ENCODE measurements around the gene FAAP24. TPM values are rescaled to one million over a fixed set of nuclear protein-coding genes. Genes with fewer than 3 reads are reported as not detected.
"Not testable (repeated sequence)": the region's sequence is repeated elsewhere in the genome, so short reads cannot be mapped to it uniquely, and the experiment has no call there.

Gene FAAP24
- total RNA-seq, 1 experiment from 2014 or later, result 6.9 TPM

DNA sequence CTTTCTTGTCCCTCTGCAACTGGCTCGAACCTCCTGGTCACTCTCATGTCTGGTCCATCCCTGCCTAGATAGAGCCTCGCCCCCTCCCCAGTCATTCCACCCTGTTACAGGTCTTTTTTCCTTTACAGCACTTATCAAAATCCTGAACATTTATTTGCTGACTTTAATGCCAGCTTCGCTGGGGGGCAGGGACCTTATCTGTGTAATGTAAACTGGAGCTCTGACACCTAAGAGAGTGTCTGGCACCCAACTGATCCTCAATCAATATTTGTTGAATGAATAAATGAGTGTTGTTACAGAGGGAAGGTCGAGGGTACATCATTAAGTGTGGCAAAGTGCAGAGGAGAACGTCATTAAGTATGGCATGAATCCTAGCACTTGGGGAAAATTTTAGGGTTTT, 16.7 kb downstream of the FAAP24 start:
- ChIA-PET CTCF (no interaction called here), POLR2A (ENCODE audit: unreplicated experiment) (no interaction called here)
- intact Hi-C loops (cut with micrococcal nuclease; ENCODE audit: unreplicated experiment), result no loop called here

DNA sequence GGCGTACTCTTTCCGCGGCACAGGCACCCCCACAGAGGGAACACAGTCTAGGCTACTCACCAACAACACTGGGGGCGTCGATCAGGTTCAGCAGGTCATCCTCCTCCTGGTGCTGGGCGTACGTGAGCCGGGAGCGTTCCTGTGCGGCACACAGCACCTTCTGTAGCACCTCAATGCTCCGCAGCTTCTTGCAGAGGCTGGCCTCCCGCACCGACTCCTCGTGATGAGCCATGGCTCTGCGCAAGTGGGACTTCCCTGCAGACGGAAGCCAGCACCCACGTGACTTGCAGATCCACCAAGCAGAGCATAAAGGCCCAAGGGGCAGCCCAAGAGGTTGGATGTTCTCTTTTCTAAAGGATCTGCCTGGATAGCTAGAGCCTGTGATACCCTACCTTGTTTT, 23.9 kb downstream of the FAAP24 start:
- H3K4me2 ChIP-seq; H4K20me1 ChIP-seq (ENCODE audit: insufficient read depth); H3K9me3 ChIP-seq (ENCODE audit: insufficient read depth, low read depth); H3K27me3 ChIP-seq (ENCODE audit: insufficient read depth, low read depth); intact Hi-C loops (cut with micrococcal nuclease; ENCODE audit: unreplicated experiment); H3K27ac ChIP-seq; H3K9me2 ChIP-seq (ENCODE audit: insufficient read depth); DNase-seq; H2AFZ ChIP-seq; H3K4me1 ChIP-seq (replicated peaks; ENCODE audit: insufficient read depth); BruUV-seq (replicated peaks); CTCF ChIA-PET; H3K79me2 ChIP-seq (ENCODE audit: low read depth); POLR2A ChIA-PET (ENCODE audit: unreplicated experiment); H3K4me3 ChIP-seq; H3F3A ChIP-seq (ENCODE audit: insufficient read depth, low read depth): not testable (repeated sequence)
- H3K36me3 ChIP-seq (ENCODE audit: low read depth), result peaks cover 22% of the 10 kb centered on the region

More for the DNA sequence above, 16.7 kb downstream of the FAAP24 start:
- Histone ChIP-seq H3K4me1 (replicated peaks; ENCODE audit: insufficient read depth) (no peaks in the 10 kb centered on the region), H3K9me3 (ENCODE audit: insufficient read depth, low read depth) (no peaks in the 10 kb centered on the region), H3K27me3 (ENCODE audit: insufficient read depth, low read depth) (no peaks in the 10 kb centered on the region), H3K9me2 (ENCODE audit: insufficient read depth) (no peaks in the 10 kb centered on the region), H3K36me3 (ENCODE audit: low read depth) (peaks cover 18% of the 10 kb centered on the region), H4K20me1 (ENCODE audit: insufficient read depth) (no peaks in the 10 kb centered on the region), H3F3A (ENCODE audit: insufficient read depth, low read depth) (peaks cover 3% of the 10 kb centered on the region; the same call in 1 of the 2 replicates), H3K4me3 (no peak overlapping the region), H3K79me2 (ENCODE audit: low read depth) (no peaks in the 10 kb centered on the region), H2AFZ (no peak overlapping the region), H3K27ac (no peak overlapping the region), H3K4me2 (no peak overlapping the region)
- TF ChIP-seq CTCF (conservative IDR thresholded peaks at IDR 0.05), result no peak
- no peak for TF ChIP-seq EZH2 (IDR thresholded peaks at IDR 0.05; ENCODE audit: low read depth)
- no TSS peak for BruUV-seq (replicated peaks)
- DNase-seq, result no peak

DNA sequence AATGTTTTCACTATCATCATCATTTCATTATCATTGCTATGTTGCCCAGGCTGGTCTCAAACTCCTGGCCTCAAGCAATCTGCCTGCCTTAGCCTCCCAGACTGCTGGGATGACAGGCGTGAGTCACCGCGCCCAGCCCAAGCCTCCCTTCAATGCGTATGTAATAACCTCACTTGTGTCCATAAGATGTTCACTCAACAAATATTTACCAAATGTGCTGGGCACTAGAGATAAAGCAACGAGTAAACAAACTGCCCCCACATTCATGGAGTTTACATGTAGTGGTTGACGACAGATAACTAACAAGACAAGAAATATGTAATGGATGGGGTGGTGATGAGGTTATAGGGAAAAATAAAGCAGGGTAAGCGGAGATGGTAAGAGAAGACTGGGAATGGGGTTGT, 25.0 kb downstream of the FAAP24 start:
- POLR2A ChIA-PET (ENCODE audit: unreplicated experiment); CTCF ChIA-PET: not testable (repeated sequence)

DNA sequence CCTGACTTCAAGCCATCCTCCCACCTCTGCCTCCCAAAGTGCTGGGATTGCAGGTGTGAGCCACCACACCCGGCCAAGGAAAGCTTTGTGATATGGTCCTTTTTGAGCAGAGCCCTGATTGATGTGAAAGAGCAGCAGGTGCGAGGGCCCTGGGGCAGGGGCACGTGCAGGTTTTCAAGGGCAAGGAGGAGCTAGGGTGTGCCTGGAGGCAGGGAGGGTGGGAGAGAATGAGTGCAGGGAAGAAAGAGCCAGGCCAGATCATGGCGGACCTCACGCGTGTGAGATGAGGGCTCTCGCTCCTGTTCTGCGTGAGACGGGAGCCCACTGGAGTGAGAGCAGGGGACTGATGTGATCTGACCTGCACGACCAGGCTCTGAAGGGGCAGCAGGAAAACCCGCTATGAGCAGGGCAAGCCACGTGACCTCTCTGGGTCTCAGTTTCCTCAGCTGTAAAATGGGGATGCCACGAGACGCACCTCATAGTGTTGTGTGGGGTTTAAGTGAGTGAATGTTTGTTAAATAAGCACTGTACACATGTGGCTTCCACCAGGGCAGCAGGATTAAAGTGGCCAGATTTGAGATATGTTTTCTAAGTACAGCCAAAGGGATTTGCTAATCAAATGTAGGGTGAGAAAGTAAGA, 25.8 kb downstream of the FAAP24 start:
- ChIA-PET CTCF (no interaction called here), POLR2A (ENCODE audit: unreplicated experiment) (no interaction called here)
- Histone ChIP-seq H3K79me2 (ENCODE audit: low read depth) (no peaks in the 10 kb centered on the region), H3F3A (ENCODE audit: insufficient read depth, low read depth) (no peaks in the 10 kb centered on the region), H3K4me2 (no peak overlapping the region), H3K36me3 (ENCODE audit: low read depth) (peaks cover 27% of the 10 kb centered on the region), H3K9me2 (ENCODE audit: insufficient read depth) (no peaks in the 10 kb centered on the region), H4K20me1 (ENCODE audit: insufficient read depth) (no peaks in the 10 kb centered on the region), H3K4me3 (no peak overlapping the region), H3K27ac (no peak overlapping the region), H3K9me3 (ENCODE audit: insufficient read depth, low read depth) (no peaks in the 10 kb centered on the region), H3K27me3 (ENCODE audit: insufficient read depth, low read depth) (no peaks in the 10 kb centered on the region), H2AFZ (no peak overlapping the region), H3K4me1 (replicated peaks; ENCODE audit: insufficient read depth) (no peaks in the 10 kb centered on the region)
- intact Hi-C loops (cut with micrococcal nuclease; ENCODE audit: unreplicated experiment), result no loop called here
- no TSS peak for BruUV-seq (replicated peaks)
- no peak for TF ChIP-seq CTCF (conservative IDR thresholded peaks at IDR 0.05)
- no peak for TF ChIP-seq EZH2 (IDR thresholded peaks at IDR 0.05; ENCODE audit: low read depth)
- no peak for DNase-seq

More for the DNA sequence above, 25.0 kb downstream of the FAAP24 start:
- H3K27ac ChIP-seq; H3K79me2 ChIP-seq (ENCODE audit: low read depth); DNase-seq; intact Hi-C loops (cut with micrococcal nuclease; ENCODE audit: unreplicated experiment); H3K4me2 ChIP-seq; H3K9me2 ChIP-seq (ENCODE audit: insufficient read depth); H2AFZ ChIP-seq; BruUV-seq (replicated peaks); H3K4me1 ChIP-seq (replicated peaks; ENCODE audit: insufficient read depth); H4K20me1 ChIP-seq (ENCODE audit: insufficient read depth); H3K27me3 ChIP-seq (ENCODE audit: insufficient read depth, low read depth); H3K9me3 ChIP-seq (ENCODE audit: insufficient read depth, low read depth); H3K4me3 ChIP-seq; H3F3A ChIP-seq (ENCODE audit: insufficient read depth, low read depth): not testable (repeated sequence)
- H3K36me3 ChIP-seq (ENCODE audit: low read depth), result peaks cover 24% of the 10 kb centered on the region
